Measurements from ENCODE around the gene SLC25A38.

- TF ChIP-seq CTCF (IDR thresholded peaks at IDR 0.05) (no peak), POLR2A (IDR thresholded peaks at IDR 0.05) (no peak)
Measured at GRCh38 chr3:39396690-39397089, 13.5 kb downstream of the SLC25A38 start.

All from vagina (tissue), 2 donors.